HEK293 (cell line): Measurements from ENCODE around the gene ARL11.

Experiments
- CTCF ChIP-seq: fragments of 450-650 bp; formaldehyde crosslinking; IDR thresholded peaks from 2 replicates; pipeline ENCODE4 v1.5.1; 2016; ENCODE audit warnings: missing biosample characterization, missing genetic modification characterization
- ELK4 ChIP-seq: IDR thresholded peaks from 2 replicates; pipeline ENCODE4 v1.6.1; 2011; ENCODE audit warnings: mild to moderate bottlenecking, low read depth, low read length, borderline replicate concordance
- ZNF175 ChIP-seq: fragments of 450-650 bp; formaldehyde crosslinking; IDR thresholded peaks from 2 replicates; pipeline ENCODE4 v1.5.1; 2016; ENCODE audit warnings: missing biosample characterization, missing genetic modification characterization
- ZNF23 ChIP-seq: fragments of 450-650 bp; formaldehyde crosslinking; IDR thresholded peaks from 2 replicates; pipeline ENCODE4 v1.5.1; 2016; ENCODE audit warnings: missing biosample characterization, missing genetic modification characterization, borderline replicate concordance

DNA sequence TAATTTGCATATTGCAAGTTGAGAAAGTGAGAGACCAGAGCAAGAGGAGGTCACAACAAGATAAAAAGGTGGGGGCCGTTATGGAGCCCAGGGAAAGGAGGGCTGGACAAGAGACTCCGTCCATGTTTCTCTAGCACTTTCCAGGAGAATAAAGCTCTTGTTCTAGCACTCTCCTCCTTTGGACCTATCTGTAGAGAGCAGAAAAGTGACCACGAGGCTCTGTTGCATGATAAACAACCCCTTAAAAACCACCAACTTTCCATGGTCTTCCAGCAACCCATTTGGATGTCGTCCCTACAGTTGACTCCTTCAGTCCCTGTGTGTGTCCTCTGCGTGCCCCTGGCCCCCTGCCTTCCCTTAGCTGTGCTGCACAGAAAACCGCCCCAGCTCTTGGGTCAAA, 4.1 kb upstream of the ARL11 start:
- TF ChIP-seq ZNF175 (no peak), ZNF23 (tag by site-specific recombination) (no peak), CTCF (no peak), ELK4 (no peak)
